Gastrocnemius medialis (tissue), 4 donors: Measurements from ENCODE around the gene ITPR1.

Experiments
- CTCF ChIP-seq, 5 experiments: fragments of 450-650 bp in 3 of 5; fragments of 200-600 bp in 2 of 5; sonication (generic) in 2 of 5; IDR thresholded peaks in 4 of 5; conservative IDR thresholded peaks in 1 of 5; 1 replicate in 4 of 5; 2 replicates in 1 of 5; pipeline ENCODE4 v1.5.1; 2016 to 2019; ENCODE audit warnings: antibody characterized with exemption in 5 of 5, mild to moderate bottlenecking in 3 of 5, moderate library complexity in 3 of 5
- POLR2A ChIP-seq, 2 donors: fragments of 450-650 bp; IDR thresholded peaks; one replicate each; pipeline ENCODE4 v1.6.1; 2017; ENCODE audit warnings: antibody characterized with exemption in 2 of 2, mild to moderate bottlenecking in 2 of 2, moderate library complexity in 2 of 2

DNA sequence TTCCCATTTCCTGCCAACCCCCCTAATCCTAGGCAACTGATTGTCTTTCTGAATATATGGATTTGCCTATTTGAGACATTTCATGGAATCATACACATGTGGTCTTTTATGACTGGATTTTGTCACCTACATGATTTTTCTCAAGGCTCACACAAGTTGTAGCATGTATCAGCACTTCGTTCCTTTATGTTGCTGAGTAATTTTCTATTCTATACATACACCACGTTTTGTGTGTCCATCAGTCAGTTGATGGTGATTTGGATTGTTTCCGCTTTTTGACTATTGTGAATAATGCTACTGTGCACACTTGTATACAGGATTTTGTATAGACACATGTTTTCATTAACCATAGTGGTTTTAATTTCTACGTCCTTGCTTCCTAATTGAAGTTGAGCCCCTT lies 203.1 kb downstream of the ITPR1 start:
- TF ChIP-seq CTCF (IDR thresholded peaks at IDR 0.05 in 4 of 5, conservative IDR thresholded peaks at IDR 0.05 in 1 of 5) (no peak), POLR2A (IDR thresholded peaks at IDR 0.05) (no peak)
